Measurements from ENCODE around the gene FBLN1.
"Not testable (repeated sequence)": the region's sequence is repeated elsewhere in the genome, so short reads cannot be mapped to it uniquely, and the experiment has no call there.

Gene FBLN1

GRCh38 chr22:45617948-45618347, 115.3 kb downstream of the FBLN1 start:
- in situ Hi-C loops (cut with MboI; ENCODE audit: low pct_unique_long_range_greater_than_20kb, low sequenced_read_pairs) = loop anchor here (5.0 kb wide), 1 partner anchor 1974 kb away; no protein-coding TSS in a partner anchor
- DNase-seq = no peak

DNA sequence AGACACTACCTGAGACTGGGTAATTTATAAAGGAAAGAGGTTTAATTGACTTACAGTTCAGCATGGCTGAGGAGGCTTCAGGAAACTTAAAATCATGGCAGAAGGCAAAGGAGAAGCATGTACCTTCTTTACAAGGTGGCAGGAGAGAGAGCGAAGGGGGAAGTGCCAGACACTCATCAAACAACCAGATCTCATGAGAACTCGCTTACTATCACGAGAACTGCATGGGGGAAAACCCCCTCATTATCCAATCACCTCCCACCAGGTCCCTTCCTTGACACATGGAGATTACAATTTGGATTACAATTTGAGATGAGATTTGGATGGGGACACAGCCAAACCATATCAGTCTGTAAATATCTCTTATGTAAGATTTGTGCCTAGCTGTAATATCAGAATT, 118.0 kb downstream of the FBLN1 start:
- no peak for DNase-seq
- in situ Hi-C loops (cut with MboI; ENCODE audit: low pct_unique_long_range_greater_than_20kb, low sequenced_read_pairs) = no loop called here

DNA sequence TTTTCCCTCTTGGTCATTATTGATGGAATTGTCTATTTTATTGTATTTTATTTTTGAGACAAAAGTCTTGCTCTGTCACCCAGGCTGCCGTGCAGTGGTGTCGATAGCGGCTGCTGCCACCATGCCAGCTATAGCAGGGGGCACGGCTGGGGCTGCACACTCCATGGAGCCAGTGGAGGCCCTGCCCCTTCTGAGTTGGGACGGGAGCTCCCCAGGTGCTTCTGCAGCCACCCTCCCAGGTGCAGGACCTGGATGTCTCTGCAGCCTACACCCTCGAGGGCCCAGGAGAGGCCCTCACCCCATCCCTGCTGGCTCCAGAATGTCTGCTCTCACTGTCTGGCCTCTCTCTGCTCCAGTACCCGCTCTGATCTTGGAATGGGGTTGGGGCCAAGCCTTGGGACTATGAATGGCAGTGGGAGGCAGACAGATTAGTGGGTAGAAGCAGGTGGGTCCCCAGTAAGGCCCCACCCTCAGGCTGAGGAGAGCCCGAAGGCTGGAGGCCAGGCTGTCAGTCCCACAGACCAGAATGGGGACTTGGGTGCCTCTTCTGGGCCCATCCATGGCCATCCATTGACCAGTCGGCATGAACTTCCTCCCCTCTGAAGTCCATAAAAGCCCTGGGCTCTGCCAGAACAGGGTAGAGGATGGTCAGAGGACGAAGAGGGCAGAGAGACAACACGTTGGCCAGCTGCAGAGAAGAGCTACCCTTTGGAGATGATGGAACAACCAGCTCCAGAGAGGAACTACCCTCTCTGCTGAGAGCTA, 119.3 kb downstream of the FBLN1 start:
- in situ Hi-C loops (cut with MboI; ENCODE audit: low pct_unique_long_range_greater_than_20kb, low sequenced_read_pairs) = no loop called here
- DNase-seq = no peak

DNA sequence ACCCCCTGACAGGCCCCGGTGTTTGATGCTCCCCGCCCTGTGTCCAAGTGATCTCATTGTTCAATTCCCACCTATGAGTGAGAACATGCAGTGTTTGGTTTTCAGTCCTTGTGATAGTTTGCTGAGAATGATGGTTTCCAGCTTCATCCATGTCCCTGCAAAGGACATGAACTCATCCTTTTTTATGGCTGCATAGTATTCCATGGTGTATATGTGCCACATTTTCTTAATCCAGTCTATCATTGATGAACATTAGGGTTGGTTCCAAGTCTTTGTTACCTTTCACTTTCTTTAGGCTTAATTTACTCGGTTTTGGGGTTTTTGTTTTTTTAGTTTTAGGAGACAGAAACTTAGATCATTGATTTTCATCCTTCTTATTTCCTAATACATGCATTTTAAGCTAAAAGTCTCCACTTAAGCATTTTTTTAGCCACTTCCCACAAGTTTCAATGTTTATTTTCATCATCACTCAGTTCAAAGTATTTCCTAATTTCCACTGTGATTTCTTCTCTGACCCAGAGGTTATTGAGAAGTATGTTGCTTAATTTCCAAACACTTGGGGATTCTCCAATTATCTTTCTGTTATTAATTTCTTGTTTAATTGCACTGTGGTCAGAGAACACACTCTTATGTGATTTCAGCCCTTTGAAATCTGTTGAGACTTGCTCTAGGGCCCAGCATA, 120.9 kb downstream of the FBLN1 start:
- DNase-seq; in situ Hi-C loops (cut with MboI; ENCODE audit: low pct_unique_long_range_greater_than_20kb, low sequenced_read_pairs): not testable (repeated sequence)

- DNase-seq = no peak
- in situ Hi-C loops (cut with MboI; ENCODE audit: low pct_unique_long_range_greater_than_20kb, low sequenced_read_pairs) = no loop called here
Measured at GRCh38 chr22:45626198-45626651, 123.5 kb downstream of the FBLN1 start.

DNA sequence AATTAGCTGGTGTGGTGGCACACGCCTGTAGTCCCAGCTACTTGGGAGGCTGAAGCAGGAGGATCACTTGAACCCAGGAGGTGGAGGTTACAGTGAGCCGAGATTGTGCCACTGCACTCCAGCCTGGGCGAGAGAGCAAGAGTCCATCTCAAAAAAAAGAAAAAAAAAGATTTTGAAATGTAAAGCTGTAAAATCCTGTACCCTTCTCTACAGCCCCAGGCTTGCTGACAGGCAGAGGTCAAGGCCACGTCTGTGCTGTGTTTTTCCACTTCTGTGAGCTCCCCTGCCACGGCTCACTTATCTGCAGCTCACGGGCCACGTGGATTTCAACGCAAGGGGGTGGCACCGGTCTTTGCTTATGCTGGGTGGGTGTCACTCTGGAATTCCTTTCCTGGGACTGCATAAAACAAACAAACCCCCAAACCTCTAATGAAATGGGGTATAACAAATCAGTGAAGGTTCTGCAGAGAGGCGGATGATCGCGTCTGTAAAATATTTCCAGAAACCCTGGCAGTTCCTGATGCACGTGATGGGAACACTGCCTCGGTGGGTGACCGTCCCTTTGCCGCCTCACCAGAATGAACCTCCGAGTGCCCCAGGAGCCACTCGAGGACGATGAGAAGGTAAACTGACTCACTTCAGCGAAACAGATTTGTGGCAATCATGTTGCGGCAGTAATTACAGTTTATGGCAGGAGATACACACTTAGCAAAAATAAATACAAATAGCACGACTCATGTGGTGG, 125.0 kb downstream of the FBLN1 start:
- DNase-seq = no peak
- in situ Hi-C loops (cut with MboI; ENCODE audit: low pct_unique_long_range_greater_than_20kb, low sequenced_read_pairs) = no loop called here

DNA sequence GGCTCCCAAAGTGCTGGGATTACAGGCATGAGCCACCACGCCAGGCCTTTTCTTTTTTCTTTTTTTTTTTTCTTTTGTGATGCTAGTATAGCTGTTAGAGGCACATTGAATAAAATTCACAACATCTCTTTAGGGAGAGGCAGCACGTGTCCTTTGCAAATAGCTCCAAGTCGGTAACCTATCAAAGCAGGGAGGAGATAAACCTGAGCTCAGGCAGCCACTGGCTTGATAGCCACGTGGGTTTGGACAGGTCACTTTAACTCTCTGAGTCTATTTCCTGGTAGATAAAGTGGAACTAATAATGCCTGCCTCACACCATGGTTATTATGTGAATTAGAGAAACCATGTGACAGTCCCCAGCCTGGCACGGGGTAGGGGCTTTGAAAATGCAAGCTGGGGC, 125.8 kb downstream of the FBLN1 start:
- no peak for DNase-seq
- in situ Hi-C loops (cut with MboI; ENCODE audit: low pct_unique_long_range_greater_than_20kb, low sequenced_read_pairs) = no loop called here

- DNase-seq = no peak
- in situ Hi-C loops (cut with MboI; ENCODE audit: low pct_unique_long_range_greater_than_20kb, low sequenced_read_pairs) = no loop called here
Measured at GRCh38 chr22:45629469-45630089, 126.9 kb downstream of the FBLN1 start.

DNA sequence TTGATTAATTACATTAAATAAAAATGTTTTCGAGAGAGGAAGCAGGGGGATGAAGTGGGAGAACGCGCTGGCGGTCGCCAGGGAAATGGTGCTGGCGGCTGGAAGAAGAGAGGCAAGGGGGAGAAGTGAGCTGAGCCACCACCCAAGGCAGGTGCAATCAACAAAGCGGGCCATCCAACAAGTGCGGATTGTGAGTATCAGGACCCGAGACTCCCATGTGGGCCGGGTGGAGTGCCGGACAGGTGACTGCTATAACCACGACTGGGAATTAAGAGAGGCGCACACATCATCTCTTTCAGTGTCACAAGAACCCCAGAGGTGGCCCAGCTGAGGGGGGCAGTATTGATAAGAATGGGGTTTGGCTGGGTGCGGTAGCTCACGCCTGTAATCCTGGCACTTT, 127.8 kb downstream of the FBLN1 start:
- no peak for DNase-seq
- in situ Hi-C loops (cut with MboI; ENCODE audit: low pct_unique_long_range_greater_than_20kb, low sequenced_read_pairs) = no loop called here

DNA sequence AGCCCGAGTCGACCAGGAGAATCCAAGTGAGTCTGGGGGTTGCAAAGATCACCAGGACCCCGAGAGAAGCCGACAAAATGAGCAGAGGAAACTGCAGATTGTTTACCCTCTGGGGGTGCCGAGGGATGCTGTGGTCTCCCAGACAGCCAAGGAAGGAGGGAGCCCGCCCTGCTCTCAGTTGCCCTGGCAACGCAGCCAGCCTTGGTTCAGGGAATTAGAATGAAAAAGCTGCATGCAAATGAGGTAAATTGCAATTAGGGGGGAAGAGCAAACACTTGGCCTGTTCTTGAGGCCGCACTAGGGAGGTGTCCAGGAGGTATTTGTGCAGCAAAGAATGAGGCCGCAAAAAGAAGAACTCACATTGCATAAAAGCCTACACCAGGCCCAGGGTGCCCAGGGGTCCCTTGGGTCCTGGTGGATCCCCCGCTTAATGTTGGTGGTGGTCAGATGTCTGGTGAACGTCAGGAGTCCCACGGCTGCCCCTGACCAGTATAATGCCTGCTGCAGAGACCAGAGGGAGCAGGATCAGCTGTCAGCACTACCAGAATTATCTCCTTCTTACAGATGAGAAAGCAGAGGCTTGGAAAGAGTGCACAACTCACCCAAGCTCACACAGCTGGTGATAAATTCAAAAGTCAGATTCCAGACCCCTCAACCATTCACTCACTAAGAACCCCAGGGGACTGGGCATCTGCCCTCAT, 128.6 kb downstream of the FBLN1 start:
- DNase-seq = no peak
- in situ Hi-C loops (cut with MboI; ENCODE audit: low pct_unique_long_range_greater_than_20kb, low sequenced_read_pairs) = no loop called here

- in situ Hi-C loops (cut with MboI; ENCODE audit: low pct_unique_long_range_greater_than_20kb, low sequenced_read_pairs) = no loop called here
- no peak for DNase-seq
Measured at GRCh38 chr22:45631841-45632238, 129.2 kb downstream of the FBLN1 start.

- in situ Hi-C loops (cut with MboI; ENCODE audit: low pct_unique_long_range_greater_than_20kb, low sequenced_read_pairs) = no loop called here
- DNase-seq = no peak
Measured at GRCh38 chr22:45632791-45633515, 130.3 kb downstream of the FBLN1 start.

GRCh38 chr22:45636683-45637082, 134.0 kb downstream of the FBLN1 start:
- no peak for DNase-seq
- in situ Hi-C loops (cut with MboI; ENCODE audit: low pct_unique_long_range_greater_than_20kb, low sequenced_read_pairs) = no loop called here

DNA sequence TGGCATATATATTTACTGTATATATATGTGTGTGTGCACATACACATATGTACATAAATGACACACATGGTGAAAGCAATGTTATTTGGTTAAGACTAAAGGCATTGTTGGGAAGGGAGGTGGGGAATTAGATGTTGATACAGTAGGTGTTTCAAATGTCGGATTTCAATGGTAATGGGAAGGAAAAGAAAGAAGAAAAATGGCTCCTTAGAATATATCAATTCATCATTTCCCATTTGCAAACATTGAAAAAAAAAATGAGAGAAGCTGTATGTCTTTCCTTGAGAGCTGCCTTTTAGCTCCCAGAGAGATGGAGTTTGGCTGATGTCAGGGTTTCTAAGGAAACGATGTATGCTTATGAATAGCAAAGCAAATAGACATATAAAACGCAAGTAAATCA, 135.5 kb downstream of the FBLN1 start:
- in situ Hi-C loops (cut with MboI; ENCODE audit: low pct_unique_long_range_greater_than_20kb, low sequenced_read_pairs) = no loop called here
- DNase-seq = no peak

DNA sequence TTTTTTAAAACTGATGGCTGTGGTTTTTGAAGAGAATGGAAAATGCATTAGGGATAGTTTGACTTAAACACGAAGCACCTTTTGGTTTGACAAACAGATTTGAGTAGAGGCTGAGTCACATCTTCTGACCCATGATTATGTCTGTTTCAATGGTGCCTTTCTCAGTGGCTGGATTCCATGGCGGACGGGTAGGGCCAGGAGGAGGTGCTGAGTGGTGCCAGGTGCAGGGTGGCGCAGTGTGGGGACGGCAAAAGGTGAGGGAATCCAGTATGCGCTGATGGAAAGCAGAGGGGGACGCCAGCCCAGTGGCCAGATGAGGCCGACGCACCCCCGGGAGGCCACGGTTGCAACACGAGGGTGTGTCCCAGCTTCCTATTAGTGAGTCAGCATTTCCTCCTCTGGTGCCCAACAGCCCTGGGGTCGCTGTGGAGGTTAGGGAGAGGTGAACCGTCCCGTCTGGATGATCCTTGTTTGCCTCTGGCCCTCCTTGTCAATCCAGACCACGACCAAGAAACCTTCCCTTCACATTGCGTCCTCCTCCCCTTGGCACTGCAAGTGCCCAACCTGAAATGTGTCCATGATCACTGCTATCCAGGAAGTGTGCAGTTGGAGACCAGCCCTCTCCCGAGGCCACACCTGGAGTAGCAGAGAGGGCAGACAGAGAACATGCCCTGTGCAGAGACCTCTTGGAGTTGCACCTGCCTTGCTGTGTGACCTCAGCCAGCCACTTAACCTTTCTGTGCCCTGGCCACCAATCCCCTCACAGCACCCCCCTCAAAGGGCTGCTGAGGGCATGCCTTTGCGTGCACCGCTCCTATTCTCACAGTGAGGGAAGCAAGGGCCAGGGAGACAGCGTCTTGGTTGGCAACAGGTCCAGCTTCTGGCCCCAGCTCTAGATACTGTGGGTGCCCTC, 136.4 kb downstream of the FBLN1 start:
- DNase-seq = peak; percentile 58
- in situ Hi-C loops (cut with MboI; ENCODE audit: low pct_unique_long_range_greater_than_20kb, low sequenced_read_pairs) = no loop called here

GRCh38 chr22:45639747-45640102, 137.0 kb downstream of the FBLN1 start:
- in situ Hi-C loops (cut with MboI; ENCODE audit: low pct_unique_long_range_greater_than_20kb, low sequenced_read_pairs) = loop anchor here (10.0 kb wide), 2 partner anchors 65 to 345 kb away; no protein-coding TSS in a partner anchor
- no peak for DNase-seq

- in situ Hi-C loops (cut with MboI; ENCODE audit: low pct_unique_long_range_greater_than_20kb, low sequenced_read_pairs) = loop anchor here (10.0 kb wide), 2 partner anchors 66 to 344 kb away; no protein-coding TSS in a partner anchor
- no peak for DNase-seq
Measured at GRCh38 chr22:45640291-45640940, 137.7 kb downstream of the FBLN1 start.

Data from KBM-7 (cell line).